GM23338 (cell line): ENCODE results near the gene AGAP1. TPM values are rescaled to one million over a fixed set of nuclear protein-coding genes. Genes with fewer than 3 reads are reported as not detected.

Experiments
- ATAC-seq: fragments of 200-7000 bp; cut with Tn5 transposase; 3 replicates; pipeline ENCODE4 v1.9.1; 2020
- DNase-seq: peaks from one replicate; pipeline ENCODE4 v3.0.0-alpha.2; 2015; ENCODE audit warnings: low spot score
- H2AFZ ChIP-seq: fragments of 200-600 bp; sonication (generic); 2 replicates; pipeline ENCODE4 v1.8.0; 2016; ENCODE audit warnings: antibody characterized with exemption, mild to moderate bottlenecking, moderate library complexity
- H3F3A ChIP-seq: fragments of 200-600 bp; sonication (generic); replicated peaks from 2 replicates; pipeline ENCODE4 v1.8.0; 2017; ENCODE audit warnings: antibody characterized with exemption, mixed run types, low read depth
- H3K27ac ChIP-seq: fragments of 200-600 bp; sonication (generic); 2 replicates; pipeline ENCODE4 v1.6.1; 2016; ENCODE audit warnings: low read depth
- H3K27me3 ChIP-seq: fragments of 200-600 bp; sonication (generic); 2 replicates; pipeline ENCODE4 v1.8.0; 2016; ENCODE audit warnings: mild to moderate bottlenecking, mixed run types, moderate library complexity; ENCODE audit not compliant: insufficient read depth
- H3K36me3 ChIP-seq: fragments of 200-600 bp; sonication (generic); 2 replicates; pipeline ENCODE4 v1.8.0; 2016; ENCODE audit warnings: mild to moderate bottlenecking; ENCODE audit not compliant: insufficient read depth
- H3K4me1 ChIP-seq: fragments of 200-600 bp; sonication (generic); 2 replicates; pipeline ENCODE4 v1.8.0; 2016; ENCODE audit warnings: mild to moderate bottlenecking, moderate library complexity; ENCODE audit not compliant: insufficient read depth
- H3K4me2 ChIP-seq: fragments of 200-600 bp; sonication (generic); 2 replicates; pipeline ENCODE4 v1.7.1; 2017; ENCODE audit warnings: mixed run types
- H3K4me3 ChIP-seq: fragments of 200-600 bp; sonication (generic); 2 replicates; pipeline ENCODE4 v1.6.1; 2016; ENCODE audit warnings: mixed run types
- H3K79me2 ChIP-seq: fragments of 200-600 bp; sonication (generic); replicated peaks from 2 replicates; pipeline ENCODE4 v1.8.0; 2017; ENCODE audit warnings: mild to moderate bottlenecking; ENCODE audit not compliant: insufficient read depth
- H3K9me2 ChIP-seq: fragments of 200-600 bp; sonication (generic); 2 replicates; pipeline ENCODE4 v1.8.0; 2017; ENCODE audit not compliant: insufficient read depth
- H4K20me1 ChIP-seq: fragments of 200-600 bp; sonication (generic); replicated peaks from 2 replicates; pipeline ENCODE4 v1.8.0; 2017; ENCODE audit warnings: mild to moderate bottlenecking; ENCODE audit not compliant: insufficient read depth
- H3K27ac Mint-ChIP-seq: 2 replicates; pipeline ENCODE4 v1.8.0; 2020; ENCODE audit warnings: inconsistent platforms, mild to moderate bottlenecking, moderate library complexity, mixed read lengths
- H3K27me3 Mint-ChIP-seq: 3 replicates; pipeline ENCODE4 v1.8.0; 2022; ENCODE audit warnings: low read depth, mild to moderate bottlenecking, moderate library complexity, mixed read lengths, inconsistent platforms; ENCODE audit not compliant: insufficient read depth, poor library complexity
- H3K36me3 Mint-ChIP-seq: 3 replicates; pipeline ENCODE4 v1.8.0; 2021; ENCODE audit warnings: low read depth, mild to moderate bottlenecking, inconsistent platforms, moderate library complexity, mixed read lengths
- H3K4me1 Mint-ChIP-seq: 3 replicates; pipeline ENCODE4 v1.8.0; 2020; ENCODE audit warnings: mild to moderate bottlenecking, inconsistent platforms, mixed read lengths
- H3K4me3 Mint-ChIP-seq: 3 replicates; pipeline ENCODE4 v1.8.0; 2021; ENCODE audit warnings: moderate library complexity, mild to moderate bottlenecking, inconsistent platforms, mixed read lengths
- H3K9me3 Mint-ChIP-seq: 3 replicates; pipeline ENCODE4 v1.8.0; 2020; ENCODE audit warnings: moderate library complexity, mild to moderate bottlenecking, inconsistent platforms, mixed read lengths
- CREB1 ChIP-seq: fragments of 250-450 bp; sonication (Bioruptor Pico); IDR thresholded peaks from 2 replicates; pipeline ENCODE4 v1.5.0; 2020; ENCODE audit warnings: low read depth, mild to moderate bottlenecking, moderate library complexity
- CTCF ChIP-seq, 2 experiments: fragments of 200-600 bp in 1 of 2; sonication (generic) in 1 of 2; conservative IDR thresholded peaks; 2 replicates each; pipeline versions ENCODE4 v1.5.1 to v1.6.1; 2016 to 2017; ENCODE audit warnings: antibody characterized with exemption in 2 of 2, low read depth in 2 of 2, mild to moderate bottlenecking in 2 of 2, moderate library complexity in 1 of 2
- ETS1 ChIP-seq: IDR thresholded peaks from 2 replicates; pipeline ENCODE4 v1.6.1; 2016; ENCODE audit warnings: antibody characterized with exemption
- EZH2 ChIP-seq: fragments of 200-600 bp; sonication (generic); IDR thresholded peaks from one replicate; pipeline ENCODE4 v1.8.0; 2017; ENCODE audit warnings: antibody characterized with exemption, mild to moderate bottlenecking, low read depth; ENCODE audit not compliant: unreplicated experiment
- EZH2phosphoT487 ChIP-seq: fragments of 200-600 bp; sonication (generic); IDR thresholded peaks from one replicate; pipeline ENCODE4 v1.8.1; 2018; ENCODE audit warnings: antibody characterized with exemption; ENCODE audit not compliant: unreplicated experiment
- JUNB ChIP-seq: IDR thresholded peaks from one replicate; pipeline ENCODE4 v1.6.1; 2016; ENCODE audit warnings: antibody characterized with exemption; ENCODE audit not compliant: unreplicated experiment
- NANOG ChIP-seq: IDR thresholded peaks from 2 replicates; pipeline ENCODE4 v1.6.1; 2016; ENCODE audit warnings: antibody characterized with exemption, borderline replicate concordance
- POLR2AphosphoS5 ChIP-seq: IDR thresholded peaks from 2 replicates; pipeline ENCODE4 v1.6.1; 2016; ENCODE audit warnings: antibody characterized with exemption, low read depth
- REST ChIP-seq: IDR thresholded peaks from one replicate; pipeline ENCODE4 v1.6.1; 2018; ENCODE audit warnings: antibody characterized with exemption; ENCODE audit not compliant: unreplicated experiment
- STAT1 ChIP-seq: IDR thresholded peaks from one replicate; pipeline ENCODE4 v1.6.1; 2016; ENCODE audit warnings: antibody characterized with exemption; ENCODE audit not compliant: unreplicated experiment
- ZNF114 ChIP-seq: fragments of 250-450 bp; sonication (Bioruptor Pico); IDR thresholded peaks from 2 replicates; pipeline ENCODE4 v1.5.0; 2020; ENCODE audit warnings: mild to moderate bottlenecking, moderate library complexity
- ZNF331 ChIP-seq: fragments of 250-450 bp; sonication (Bioruptor Pico); IDR thresholded peaks from 2 replicates; pipeline ENCODE4 v1.5.0; 2020; ENCODE audit warnings: low read depth, mild to moderate bottlenecking, moderate library complexity
- ZNF462 ChIP-seq: fragments of 250-450 bp; sonication (Bioruptor Pico); IDR thresholded peaks from 2 replicates; pipeline ENCODE4 v1.5.0; 2020; ENCODE audit warnings: mild to moderate bottlenecking, moderate library complexity
- polyA plus RNA-seq: library from polyadenylated mRNA; unstranded; fragments of >200 nt; fragmentation: Nextera tagmentation; extraction: Ambion mirVana; gene quantifications from 2 replicates; pipeline ENCODE4 v1.2.1, GENCODE V29; 2016
- total RNA-seq: library from RNA; depleted of rRNA; stranded (reverse); fragments of >200 nt; shearing (Covaris generic); gene quantifications from 2 replicates; pipeline ENCODE4 v1.2.3, GENCODE V29; 2014

AGAP1 gene
- total and polyA plus RNA-seq, 2 experiments from 2014 or later, result 13.3 to 27.9 TPM

- Histone ChIP-seq H3K79me2 (no peaks in the 10 kb centered on the region), H3K4me1 (no peaks in the 10 kb centered on the region), H3K36me3 (no peaks in the 10 kb centered on the region), H3K4me3 (no peak overlapping the region), H3K4me2 (no peak overlapping the region), H4K20me1 (no peaks in the 10 kb centered on the region), H3K27ac (no peak overlapping the region), H3K27me3 (no peaks in the 10 kb centered on the region), H2AFZ (no peak overlapping the region), H3F3A (no peaks in the 10 kb centered on the region), H3K9me2 (no peaks in the 10 kb centered on the region; the same call in 1 of the 2 replicates)
- TF ChIP-seq REST (no peak), CREB1 (no peak), ETS1 (no peak), EZH2 (no peak), JUNB (no peak), ZNF462 (CRISPR knock-in tag) (no peak), ZNF114 (no peak), NANOG (no peak), ZNF331 (CRISPR knock-in tag) (no peak), POLR2AphosphoS5 (no peak), EZH2phosphoT487 (no peak), STAT1 (no peak), CTCF (conservative IDR thresholded peaks at IDR 0.05; ENCODE audit: low read depth in 2 of 2) (no peak)
- no peaks in the 10 kb centered on the region for H3K4me1 Mint-ChIP-seq
- H3K9me3 Mint-ChIP-seq, result no peaks in the 10 kb centered on the region
- no peak overlapping the region for H3K27ac Mint-ChIP-seq
- no peak overlapping the region for H3K4me3 Mint-ChIP-seq
- no peaks in the 10 kb centered on the region for H3K27me3 Mint-ChIP-seq
- no peaks in the 10 kb centered on the region for H3K36me3 Mint-ChIP-seq
- no peak for DNase-seq
- ATAC-seq, result no peak
These were observed 35.0 kb upstream of the AGAP1 start for GRCh38 chr2:235458839-235459273.
